GM21528 (cell line): ENCODE results near the gene GNB5.

Source experiments
- ATAC-seq: cut with Tn5 transposase; IDR thresholded peaks from one replicate; pipeline ENCODE4 v1.9.1; 2021; ENCODE audit warnings: mild to moderate bottlenecking, moderate library complexity; ENCODE audit not compliant: unreplicated experiment, low FRiP score

Gene GNB5

DNA sequence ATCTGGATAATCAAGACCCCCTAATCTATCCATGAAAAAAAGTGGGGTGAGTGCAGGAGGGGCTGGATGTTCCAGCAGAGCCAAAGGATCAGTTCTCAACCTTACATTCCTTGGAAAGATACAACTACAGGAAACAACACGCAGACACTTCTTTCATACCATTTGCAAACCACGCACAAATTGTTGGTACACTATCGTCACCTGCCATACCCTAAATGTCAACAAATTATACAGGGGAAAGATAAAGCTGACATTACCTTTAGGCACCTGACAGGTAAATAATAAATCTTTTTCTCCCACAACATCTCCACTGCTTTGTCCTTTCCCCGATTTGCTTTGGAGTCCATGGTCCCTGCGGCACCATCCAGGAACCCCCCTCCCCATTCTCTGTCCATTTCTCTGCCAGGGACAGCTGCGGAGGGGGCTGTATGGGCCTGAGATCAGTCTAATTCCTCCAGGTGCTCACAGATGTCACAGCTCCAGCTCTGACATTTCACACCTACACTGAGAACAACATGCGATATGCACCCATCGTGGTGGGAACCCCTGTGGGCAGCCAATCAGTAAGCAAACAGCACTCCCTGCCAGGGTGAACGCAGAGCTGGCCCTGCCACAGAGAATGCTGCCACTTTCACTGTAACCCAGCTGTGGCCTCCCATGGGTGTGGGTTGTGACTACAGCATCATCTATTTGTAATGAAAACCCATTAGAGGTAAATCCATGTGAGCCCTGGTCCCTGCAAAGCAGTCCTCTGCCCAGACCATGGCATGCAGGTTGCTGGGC, 41.0 kb downstream of the GNB5 start:
- ATAC-seq = no peak

DNA sequence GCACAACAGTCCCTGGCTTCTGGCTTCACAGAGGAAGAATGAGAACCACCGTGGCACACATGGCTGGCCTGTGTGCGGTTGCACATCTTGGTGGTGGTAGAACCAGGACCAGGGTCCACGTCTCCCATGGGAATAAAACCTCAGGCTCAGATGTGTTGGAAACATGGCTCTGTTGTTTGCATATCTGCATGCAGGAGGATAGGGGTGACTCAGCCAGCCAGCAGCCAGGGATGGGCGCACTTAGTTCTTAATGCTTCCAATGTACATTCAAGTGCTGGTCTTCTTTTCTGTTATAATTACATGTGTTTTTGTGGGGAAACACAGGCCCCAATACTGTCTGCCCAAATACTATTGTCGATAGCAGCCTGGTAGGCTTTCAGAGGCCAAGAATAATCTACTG, 42.8 kb downstream of the GNB5 start:
- no peak for ATAC-seq

GRCh38 chr15:52146776-52147175, 44.4 kb downstream of the GNB5 start:
- ATAC-seq = no peak

DNA sequence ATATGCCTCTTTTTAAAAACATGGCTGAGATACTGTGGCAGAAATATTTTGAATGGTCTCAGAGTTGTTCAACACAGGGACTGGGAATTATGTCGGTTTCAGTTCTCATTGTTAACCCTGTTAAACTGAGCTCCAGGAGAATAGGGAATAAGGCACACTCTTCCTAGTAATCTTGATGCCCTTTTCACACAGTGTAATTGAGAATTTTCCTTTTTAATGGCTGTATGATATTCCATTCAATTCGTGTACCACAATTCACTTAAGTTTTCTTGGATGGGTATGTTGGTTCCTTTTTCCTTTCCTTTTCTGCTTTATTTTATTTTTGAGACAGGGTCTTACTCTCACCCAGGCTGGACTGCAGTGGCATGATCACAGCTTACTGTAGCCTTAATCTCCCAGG, 44.9 kb downstream of the GNB5 start:
- ATAC-seq = no peak

- no peak for ATAC-seq
Measured at GRCh38 chr15:52144656-52145178, 46.5 kb downstream of the GNB5 start.

DNA sequence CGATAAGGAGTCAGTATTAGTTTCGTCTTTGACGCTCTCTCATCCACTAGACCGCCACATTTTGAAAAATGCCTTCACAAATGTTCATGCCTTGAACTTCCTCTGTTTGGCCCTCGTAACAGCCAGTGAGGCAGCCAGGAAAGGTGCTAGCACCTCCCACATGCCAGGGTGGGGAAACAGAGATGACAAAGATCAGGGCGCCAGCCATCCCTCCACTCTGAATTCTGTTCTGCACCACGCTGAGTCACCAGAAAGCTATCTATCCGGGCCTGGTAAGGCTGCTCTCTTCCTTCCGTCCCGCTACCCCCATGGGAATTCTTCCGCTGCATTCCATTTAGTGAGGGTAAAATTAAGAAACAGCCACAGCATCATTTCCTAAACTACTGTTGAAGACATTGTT, 47.3 kb downstream of the GNB5 start:
- ATAC-seq = no peak

DNA sequence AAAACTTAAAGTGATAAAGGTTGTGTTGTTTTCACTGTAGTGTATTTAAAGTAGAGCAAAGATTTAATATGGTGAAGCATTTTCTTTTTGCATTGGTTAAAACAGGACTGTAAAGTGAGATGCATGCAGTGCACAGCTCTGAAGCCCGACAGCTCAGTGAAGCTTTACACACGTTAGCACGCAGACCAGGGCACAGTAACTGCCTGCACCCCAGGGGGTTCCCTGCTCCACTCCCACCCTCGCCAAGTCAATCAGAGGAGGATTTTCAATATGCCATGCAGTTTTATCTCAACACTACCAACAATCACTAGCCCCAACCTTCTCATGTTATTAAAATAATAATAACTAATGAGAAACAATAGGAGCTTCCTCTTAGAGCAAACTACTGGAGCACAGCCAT, 50.5 kb downstream of the GNB5 start:
- ATAC-seq = no peak

- ATAC-seq = no peak
Measured at GRCh38 chr15:52139599-52140462, 51.4 kb downstream of the GNB5 start.

DNA sequence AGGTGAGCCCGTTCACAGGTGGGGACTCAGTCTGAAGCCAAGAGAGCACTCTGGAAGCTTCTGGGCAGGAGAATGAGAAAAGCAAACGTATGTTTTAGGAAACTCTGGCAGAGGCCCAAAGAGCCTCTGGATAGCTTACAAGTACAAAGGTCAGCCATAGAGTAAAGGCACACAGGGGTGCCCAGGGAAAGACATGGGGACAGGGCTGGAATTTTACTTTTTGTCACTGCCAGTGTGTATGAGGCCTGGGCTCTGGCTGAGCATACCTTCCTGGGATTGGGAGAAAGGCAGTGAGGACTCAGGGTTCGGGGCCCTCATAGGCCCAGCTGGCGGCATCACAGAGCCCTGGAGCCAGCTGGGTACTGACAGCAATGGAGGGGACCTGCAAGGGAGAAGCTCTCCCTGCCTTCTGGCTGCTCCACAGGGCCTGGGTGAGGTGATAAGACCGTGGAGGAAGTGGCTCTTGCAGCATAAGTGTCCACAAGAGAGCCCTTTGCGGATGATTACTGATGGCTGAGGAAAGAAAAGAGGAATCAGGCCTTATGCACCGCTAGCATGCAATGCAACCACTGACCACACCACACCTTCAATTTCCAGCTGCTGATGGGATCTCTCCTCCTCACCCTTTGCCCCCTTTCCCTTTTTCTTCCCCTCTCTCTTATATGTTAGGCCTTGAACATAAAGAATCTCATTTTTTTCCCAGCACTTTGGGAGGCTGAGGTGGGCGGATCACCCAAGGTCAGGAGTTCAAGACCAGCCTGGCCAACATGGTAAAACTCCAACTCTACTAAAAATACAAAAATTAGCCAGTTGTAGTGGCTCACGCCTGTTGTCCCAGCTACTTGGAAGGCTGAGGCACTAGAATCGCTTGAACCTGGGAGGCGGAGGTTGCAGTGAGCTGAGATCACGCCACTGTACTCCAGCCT, 53.5 kb downstream of the GNB5 start:
- no peak for ATAC-seq

DNA sequence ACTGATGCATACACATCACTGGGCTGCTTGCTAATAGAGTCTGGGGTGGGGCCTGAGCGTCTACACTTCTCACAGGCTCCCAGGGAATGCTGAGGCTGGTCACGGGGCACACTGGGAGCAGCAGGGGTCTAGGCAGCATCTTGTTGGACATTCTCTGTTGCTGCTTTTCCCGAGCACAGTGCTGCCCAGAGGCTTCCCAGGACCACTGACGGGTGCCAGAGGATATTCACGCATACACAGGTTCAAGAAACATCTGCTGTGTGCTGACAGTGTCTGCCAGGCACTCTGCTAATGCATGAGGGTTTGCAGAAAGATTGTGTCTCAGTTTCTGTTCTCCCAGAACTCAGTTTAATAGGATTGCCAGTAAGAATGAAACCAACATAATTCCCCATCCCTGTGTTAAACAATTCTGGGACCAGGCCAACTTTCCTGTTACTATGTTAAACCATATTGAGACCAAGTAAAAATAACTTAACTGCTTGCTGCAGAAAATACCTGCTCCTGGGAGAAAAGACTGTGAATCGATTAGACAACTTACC, 54.7 kb downstream of the GNB5 start:
- no peak for ATAC-seq

GRCh38 chr15:52134502-52135144, 56.6 kb downstream of the GNB5 start:
- no peak for ATAC-seq

DNA sequence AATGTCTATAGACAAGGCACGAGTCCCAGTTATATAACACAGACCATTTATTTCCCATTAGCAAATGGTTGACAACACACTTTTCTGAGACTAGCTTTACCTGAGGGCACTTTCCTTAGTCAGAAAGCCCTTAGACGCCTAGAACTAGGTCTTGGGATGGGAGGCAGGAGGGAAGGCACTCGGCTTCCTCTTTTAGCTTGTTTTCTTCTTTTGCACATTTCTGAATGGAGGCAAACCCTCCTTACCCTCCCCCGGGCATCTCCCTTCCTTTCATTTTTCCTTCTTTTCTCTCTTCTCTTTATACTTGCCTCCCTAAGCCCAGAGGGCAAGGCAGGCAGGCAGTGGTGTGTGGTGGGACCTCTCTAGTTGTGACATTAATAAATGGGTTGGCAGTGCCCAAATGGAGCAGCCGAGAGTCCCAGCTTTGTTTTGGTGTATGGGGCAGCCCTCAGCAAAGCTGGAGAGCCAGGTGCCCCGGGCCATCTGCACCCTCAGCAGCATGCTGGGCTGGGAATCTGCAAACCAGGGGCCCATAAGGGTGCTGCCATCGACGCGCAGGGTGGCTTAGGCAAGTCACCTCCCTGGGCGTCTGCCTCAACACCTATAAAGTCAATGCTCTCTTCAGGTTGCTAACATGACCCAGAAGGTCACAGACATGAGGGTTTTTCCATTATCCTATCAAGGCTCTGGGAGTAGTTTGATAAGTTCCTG, 57.5 kb downstream of the GNB5 start:
- ATAC-seq = no peak

- no peak for ATAC-seq
Measured at GRCh38 chr15:52132066-52132465, 59.1 kb downstream of the GNB5 start.

DNA sequence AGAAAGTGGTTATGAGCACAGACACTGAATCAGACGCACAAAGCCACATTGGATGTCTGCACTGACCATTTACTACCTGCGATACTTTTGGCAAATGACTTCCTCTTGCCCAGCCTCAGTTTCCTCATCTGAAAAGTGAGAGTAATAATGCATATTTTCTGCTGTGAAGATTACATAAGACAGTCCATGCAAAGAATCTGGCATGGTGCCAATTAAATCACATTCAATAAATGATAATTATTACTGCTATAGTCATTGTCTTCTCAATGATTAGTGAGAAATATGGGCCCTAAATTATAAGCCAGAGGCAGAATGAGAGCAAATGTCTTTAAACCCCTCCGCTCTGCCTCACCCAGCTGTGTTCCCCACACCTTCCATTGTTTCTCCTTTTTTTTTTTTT, 62.6 kb downstream of the GNB5 start:
- ATAC-seq = no peak

DNA sequence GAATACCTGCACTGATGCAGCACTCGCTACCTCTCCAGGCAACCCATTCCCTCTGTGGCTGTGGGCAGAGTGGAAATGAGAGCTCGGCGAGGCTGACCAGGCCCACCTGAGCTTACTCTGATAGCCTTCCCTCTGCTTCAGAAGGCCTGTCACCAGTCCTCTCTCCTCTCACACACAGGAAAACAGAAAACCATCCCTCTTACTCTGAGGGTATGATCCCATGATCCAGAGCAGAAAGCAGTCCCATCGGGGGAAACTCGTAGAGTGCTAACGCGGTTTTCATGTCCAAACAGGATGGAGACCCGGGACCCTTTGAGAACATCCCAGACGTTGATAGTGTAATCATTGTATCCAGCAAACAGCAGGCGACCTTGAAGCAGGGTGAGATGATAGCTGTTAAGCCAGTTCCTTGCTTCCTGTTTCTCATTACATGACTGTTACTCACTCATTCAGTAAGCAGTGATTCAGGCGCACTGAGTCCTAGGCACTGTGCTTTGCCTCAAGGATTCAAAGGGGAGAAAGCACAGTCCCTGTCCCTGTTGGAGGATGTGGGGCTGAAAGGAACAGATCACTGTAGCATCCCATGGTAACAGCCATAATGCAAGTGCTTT, 66.8 kb downstream of the GNB5 start:
- ATAC-seq = no peak

DNA sequence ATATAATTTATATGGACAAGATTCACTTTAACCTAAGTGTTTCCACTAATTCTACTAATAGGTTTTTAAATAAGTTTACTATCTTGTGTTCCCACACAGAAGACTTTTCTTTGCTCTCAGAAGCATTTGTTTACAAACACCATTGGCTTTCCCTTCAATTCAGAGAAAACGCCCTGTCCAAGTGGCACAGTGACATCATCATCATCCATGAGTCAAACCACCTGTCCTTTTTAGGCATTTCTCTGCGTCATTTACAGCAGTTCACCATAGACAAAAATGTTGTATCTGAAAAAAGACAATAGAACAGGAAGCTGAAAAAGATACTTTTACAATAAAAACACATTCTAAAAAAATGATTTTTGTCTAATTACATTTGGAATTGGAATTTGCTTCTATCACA, 69.3 kb downstream of the GNB5 start:
- ATAC-seq = no peak

DNA sequence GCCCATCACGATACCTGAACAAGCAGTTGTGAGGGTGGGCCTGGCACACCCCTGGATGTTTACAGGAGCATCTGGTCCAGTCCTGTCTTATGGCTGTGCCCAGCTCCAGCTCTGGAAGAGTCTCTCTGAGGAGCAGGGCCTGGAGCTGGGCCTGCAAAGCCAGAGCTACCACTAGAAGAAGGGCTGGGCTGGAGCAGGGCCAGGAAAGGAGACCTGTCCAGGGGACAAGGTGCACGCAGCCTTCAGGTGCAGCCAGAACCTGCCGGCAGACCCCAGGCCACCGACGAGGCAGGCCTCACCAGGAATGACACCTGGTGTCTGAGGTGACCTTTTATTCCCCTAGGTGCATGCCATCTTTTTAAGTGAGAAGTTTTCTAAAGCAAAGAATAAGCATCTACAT, 70.2 kb downstream of the GNB5 start:
- no peak for ATAC-seq

- no peak for ATAC-seq
Measured at GRCh38 chr15:52120488-52120887, 70.7 kb downstream of the GNB5 start.
